Right atrium auricular region (tissue), 2 donors: Measurements from ENCODE around the gene ANKRD2. TPM values are rescaled to one million over a fixed set of nuclear protein-coding genes. Genes with fewer than 3 reads are reported as not detected.

Experiments used
- DNase-seq: peaks from one replicate; pipeline ENCODE4 v3.0.0-alpha.2; 2019; ENCODE audit warnings: low spot score
- H3K27ac ChIP-seq, 2 donors: fragments of 200-600 bp; sonication (generic); 1 replicate in 1 of 2; 2 replicates in 1 of 2; pipeline ENCODE4 v1.5.1; 2016 to 2019
- H3K27me3 ChIP-seq, 2 donors: fragments of 200-600 bp; sonication (generic); one replicate each; pipeline versions ENCODE4 v1.5.1 to v1.6.0; 2017 to 2019
- H3K36me3 ChIP-seq: fragments of 200-600 bp; sonication (generic); one replicate; pipeline ENCODE4 v1.5.1; 2016
- H3K4me1 ChIP-seq, 2 donors: fragments of 200-600 bp; sonication (generic); one replicate each; pipeline versions ENCODE4 v1.5.1 to v1.6.0; 2017 to 2019
- H3K4me3 ChIP-seq, 2 donors: fragments of 200-600 bp; sonication (generic); 1 replicate in 1 of 2; 2 replicates in 1 of 2; pipeline ENCODE4 v1.5.1; 2017 to 2019; ENCODE audit warnings: mild to moderate bottlenecking in 1 of 2, moderate library complexity in 1 of 2
- H3K9me3 ChIP-seq, 2 donors: fragments of 200-600 bp; sonication (generic); one replicate each; pipeline ENCODE4 v1.5.1; 2019
- total RNA-seq, 2 donors: library from RNA; depleted of rRNA; stranded (reverse); fragments of >200 nt; gene quantifications; one replicate each; pipeline ENCODE4 v1.1.0, GENCODE V29; 2016
- TF ChIP-seq, protein P1 (sequence below), 2 donors: fragments of 200-600 bp; sonication (generic); IDR thresholded peaks; one replicate each; pipeline ENCODE4 v1.5.1; 2019; ENCODE audit warnings: antibody characterized with exemption in 2 of 2

ANKRD2 gene
- total RNA-seq, 2 donors from 2014 or later: 25.7 to 204 TPM

- no peaks in the 10 kb centered on the region for H3K27me3 ChIP-seq
- H3K9me3 ChIP-seq: no peaks in the 10 kb centered on the region
- no peak overlapping the region for H3K4me3 ChIP-seq
- TF ChIP-seq, protein P1, sequence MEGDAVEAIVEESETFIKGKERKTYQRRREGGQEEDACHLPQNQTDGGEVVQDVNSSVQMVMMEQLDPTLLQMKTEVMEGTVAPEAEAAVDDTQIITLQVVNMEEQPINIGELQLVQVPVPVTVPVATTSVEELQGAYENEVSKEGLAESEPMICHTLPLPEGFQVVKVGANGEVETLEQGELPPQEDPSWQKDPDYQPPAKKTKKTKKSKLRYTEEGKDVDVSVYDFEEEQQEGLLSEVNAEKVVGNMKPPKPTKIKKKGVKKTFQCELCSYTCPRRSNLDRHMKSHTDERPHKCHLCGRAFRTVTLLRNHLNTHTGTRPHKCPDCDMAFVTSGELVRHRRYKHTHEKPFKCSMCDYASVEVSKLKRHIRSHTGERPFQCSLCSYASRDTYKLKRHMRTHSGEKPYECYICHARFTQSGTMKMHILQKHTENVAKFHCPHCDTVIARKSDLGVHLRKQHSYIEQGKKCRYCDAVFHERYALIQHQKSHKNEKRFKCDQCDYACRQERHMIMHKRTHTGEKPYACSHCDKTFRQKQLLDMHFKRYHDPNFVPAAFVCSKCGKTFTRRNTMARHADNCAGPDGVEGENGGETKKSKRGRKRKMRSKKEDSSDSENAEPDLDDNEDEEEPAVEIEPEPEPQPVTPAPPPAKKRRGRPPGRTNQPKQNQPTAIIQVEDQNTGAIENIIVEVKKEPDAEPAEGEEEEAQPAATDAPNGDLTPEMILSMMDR (IDR thresholded peaks at IDR 0.05): no peak
- peaks cover 0 to 4% of the 10 kb centered on the region in 2 donors for H3K4me1 ChIP-seq
- H3K36me3 ChIP-seq: no peaks in the 10 kb centered on the region
- H3K27ac ChIP-seq: no peak overlapping the region
- no peak for DNase-seq
Observed at GRCh38 chr10:97623277-97623676, 50.7 kb downstream of the ANKRD2 start.

DNA sequence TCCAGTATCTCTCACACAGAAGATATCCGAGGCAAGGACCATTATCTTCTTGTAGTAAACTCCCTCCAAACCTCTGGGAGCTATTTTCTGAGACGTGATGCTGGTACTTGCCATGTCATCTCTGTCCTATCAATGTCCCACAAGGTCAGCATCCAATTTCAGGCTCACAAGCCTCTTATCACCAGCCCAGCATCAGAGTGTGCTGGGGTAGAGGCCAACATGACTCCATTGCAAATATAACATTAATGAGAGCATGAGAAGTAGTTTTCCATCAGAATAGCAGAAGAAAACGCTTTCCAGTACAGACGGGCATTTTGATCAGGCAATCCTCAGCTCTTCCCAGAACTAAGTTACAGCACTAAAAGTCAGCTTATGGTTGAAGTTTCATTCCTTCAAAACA lies 55.2 kb downstream of the ANKRD2 start:
- H3K4me1 ChIP-seq: peaks cover 0 to 9% of the 10 kb centered on the region in 2 donors
- H3K27me3 ChIP-seq: no peaks in the 10 kb centered on the region
- no peak overlapping the region for H3K4me3 ChIP-seq
- TF ChIP-seq, protein P1 (IDR thresholded peaks at IDR 0.05): no peak
- no peak for DNase-seq
- H3K9me3 ChIP-seq: no peaks in the 10 kb centered on the region
- no peaks in the 10 kb centered on the region for H3K36me3 ChIP-seq
- H3K27ac ChIP-seq: peak overlapping the region; percentile 38 to 64

GRCh38 chr10:97628228-97628627 lies 55.6 kb downstream of the ANKRD2 start:
- DNase-seq: no peak
- H3K4me1 ChIP-seq: peaks cover 0 to 11% of the 10 kb centered on the region in 2 donors
- TF ChIP-seq, protein P1 (IDR thresholded peaks at IDR 0.05): no peak
- no peak overlapping the region for H3K4me3 ChIP-seq
- H3K9me3 ChIP-seq: no peaks in the 10 kb centered on the region
- H3K36me3 ChIP-seq: no peaks in the 10 kb centered on the region
- no peaks in the 10 kb centered on the region for H3K27me3 ChIP-seq
- H3K27ac ChIP-seq: peak overlapping the region; percentile 38 to 64

DNA sequence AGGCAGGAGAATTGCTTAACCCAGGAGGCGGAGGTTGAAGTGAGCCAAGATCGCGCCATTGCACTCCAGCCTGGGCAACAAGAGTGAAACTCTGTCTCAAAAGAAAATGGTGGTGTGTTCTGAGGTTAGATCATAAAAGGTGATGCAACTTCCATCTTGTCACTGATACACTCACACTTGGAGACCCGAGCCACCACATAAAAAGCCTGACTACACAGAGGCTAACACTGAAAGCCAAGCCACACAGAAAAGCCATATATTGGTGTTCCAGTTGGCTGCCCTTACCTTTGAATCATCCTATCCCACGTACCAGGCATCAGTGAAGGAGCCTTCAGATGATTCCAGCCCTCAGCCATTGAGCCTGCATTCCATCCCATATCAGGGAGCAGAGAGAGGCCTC lies 56.7 kb downstream of the ANKRD2 start:
- H3K36me3 ChIP-seq: no peaks in the 10 kb centered on the region
- TF ChIP-seq, protein P1 (IDR thresholded peaks at IDR 0.05): no peak
- no peak overlapping the region for H3K27ac ChIP-seq
- peaks cover 0 to 11% of the 10 kb centered on the region in 2 donors for H3K4me1 ChIP-seq
- DNase-seq: no peak
- no peaks in the 10 kb centered on the region for H3K27me3 ChIP-seq
- no peaks in the 10 kb centered on the region for H3K9me3 ChIP-seq
- no peak overlapping the region for H3K4me3 ChIP-seq

- TF ChIP-seq, protein P1 (IDR thresholded peaks at IDR 0.05): no peak
- Histone ChIP-seq H3K27me3 (no peaks in the 10 kb centered on the region), H3K9me3 (no peaks in the 10 kb centered on the region), H3K4me3 (no peak overlapping the region), H3K27ac (no peak overlapping the region), H3K4me1 (peaks cover 0 to 11% of the 10 kb centered on the region in 2 donors), H3K36me3 (no peaks in the 10 kb centered on the region)
- DNase-seq: no peak
Observed at GRCh38 chr10:97631098-97631497, 58.5 kb downstream of the ANKRD2 start.
